NCI-H69 (cell line): ENCODE data around the gene MAGI2.

Experiments used
- DNase-seq: peaks from one replicate; lab custom pipeline; 2025; lab: John Stamatoyannopoulos, UW

The MAGI2 gene

DNA sequence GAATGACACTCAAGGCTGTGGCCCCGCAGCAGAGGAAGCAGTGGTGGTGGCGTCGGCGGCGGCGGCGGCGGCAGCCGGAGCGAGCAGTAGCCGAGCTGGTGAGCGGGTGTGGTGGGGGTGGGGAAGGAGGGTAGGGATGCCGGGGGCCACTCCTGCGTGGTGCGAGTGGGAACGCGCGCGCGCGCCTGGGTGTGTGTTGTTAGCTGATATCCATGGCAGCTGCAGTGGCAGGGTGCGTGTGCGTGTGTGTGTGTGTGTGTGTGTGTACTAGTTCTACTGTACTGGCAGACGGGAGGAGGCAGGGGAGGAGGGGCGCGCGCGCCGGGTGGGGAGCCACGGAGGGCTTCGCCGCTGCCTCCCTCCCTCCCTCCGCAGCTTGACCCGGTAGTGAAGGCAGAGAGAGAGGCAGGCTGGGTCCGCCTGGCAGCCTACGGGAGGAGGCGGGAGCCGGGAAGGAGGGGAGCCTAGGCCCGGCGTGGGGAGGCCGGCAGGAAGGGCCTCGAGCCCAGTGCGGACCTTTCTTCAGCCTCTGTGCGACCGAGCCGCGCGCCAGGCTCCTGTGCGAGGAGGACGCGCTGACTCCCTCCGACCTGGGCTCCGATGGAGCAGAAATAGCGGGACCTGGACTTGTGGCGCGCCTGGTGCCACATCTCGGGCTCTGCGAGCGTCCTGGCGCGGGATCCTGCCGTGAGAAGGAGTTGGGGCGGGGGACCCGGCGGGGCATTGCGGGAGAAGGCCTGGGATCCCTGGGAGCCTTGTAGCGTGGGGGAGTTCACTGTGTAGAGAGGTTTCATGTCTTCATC lies at the start of gene MAGI2:
MAGI2 (minus strand) TSS at position 110 of the 803 bp plus-strand sequence. CDS start 347 bp downstream, outside the sequence.
- peak; percentile 86 for DNase-seq

DNA sequence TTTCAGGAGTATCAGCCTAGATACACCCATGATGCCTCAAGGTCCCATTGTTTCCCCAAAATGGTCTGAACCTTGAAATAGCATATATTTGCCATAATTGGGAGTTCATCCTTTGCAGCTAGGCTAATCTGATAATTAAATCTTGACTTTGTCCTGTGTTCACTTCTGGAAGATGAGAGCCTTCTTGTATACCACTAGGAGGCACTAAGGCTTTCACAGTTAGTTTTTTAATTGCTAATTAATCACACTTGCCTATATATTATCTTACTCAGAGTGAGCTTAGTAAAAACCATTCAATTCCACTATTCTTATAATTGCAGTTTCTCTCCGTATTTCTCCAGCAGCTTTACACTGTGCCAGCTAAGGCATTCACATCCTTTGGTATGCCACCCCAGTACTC lies 48.7 kb upstream of the MAGI2 start:
- peak; percentile 29 for DNase-seq

DNA sequence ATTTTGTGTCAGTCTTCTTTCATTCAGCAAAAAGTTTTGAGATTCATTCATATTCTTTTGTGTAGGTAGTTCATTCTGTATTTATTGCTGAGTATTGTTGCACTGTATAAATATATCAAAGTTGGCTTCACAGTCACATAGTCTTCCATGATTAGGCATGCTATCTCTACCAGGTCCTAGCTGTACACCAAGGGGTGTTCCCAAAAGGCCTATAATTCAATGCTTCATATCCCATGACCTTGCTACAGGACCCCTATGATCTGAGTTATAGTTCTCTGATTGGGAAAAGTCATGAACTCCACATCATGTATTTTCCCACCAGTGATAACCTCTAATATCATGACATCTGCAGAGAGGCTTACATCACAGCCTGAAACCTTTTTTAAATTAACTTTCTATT lies 47.3 kb upstream of the MAGI2 start:
- no peak for DNase-seq

DNA sequence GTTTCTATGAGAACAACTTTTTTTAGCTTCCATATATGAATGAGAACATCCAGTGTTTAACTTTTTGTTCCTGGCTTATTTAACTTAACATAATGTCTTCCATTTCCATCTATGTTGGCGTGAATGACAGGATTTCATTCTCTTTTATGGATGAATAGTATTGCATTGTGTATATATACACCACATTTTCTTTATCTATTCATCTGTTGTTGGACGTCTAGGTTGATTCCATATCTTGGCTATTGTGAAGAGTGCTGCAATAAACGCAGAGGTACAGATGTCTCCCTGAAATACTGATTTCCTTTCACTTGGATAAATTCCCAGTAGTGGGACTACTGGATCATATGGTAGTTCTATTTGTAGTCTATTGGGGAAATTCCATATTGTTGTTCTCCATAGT lies 44.3 kb upstream of the MAGI2 start:
- no peak for DNase-seq

DNA sequence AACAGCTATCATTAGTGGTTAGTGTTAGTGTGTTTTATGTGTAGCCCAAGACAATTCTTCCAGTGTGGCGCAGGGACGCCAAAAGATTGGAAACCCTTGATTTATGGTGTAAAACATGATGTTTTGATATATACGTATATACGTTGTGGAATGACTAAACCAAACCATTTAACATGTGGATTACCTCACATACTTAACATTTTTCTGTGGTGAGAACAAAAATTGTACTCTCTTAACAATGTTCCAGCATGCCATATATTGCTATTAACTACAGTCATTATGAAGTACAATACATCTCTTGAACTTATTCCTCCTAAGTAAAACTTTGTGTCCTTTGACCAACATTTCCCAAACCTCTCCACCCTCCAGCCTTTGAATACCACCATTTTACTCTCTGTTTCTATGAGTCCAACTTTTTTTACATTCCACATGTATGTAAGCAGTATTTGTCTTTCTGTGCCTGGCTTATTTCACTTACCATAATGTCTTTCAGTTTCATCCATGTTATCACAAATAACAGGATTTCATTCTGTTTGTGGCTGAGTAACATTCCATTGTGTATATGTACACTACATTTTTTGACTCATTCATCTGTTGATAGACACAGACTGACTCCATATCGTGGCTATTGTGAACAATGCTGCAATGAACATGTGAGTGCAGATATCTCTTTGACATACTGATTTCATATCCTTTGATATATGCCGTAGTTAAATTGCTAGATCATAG lies 42.2 kb upstream of the MAGI2 start:
- DNase-seq, result no peak

DNA sequence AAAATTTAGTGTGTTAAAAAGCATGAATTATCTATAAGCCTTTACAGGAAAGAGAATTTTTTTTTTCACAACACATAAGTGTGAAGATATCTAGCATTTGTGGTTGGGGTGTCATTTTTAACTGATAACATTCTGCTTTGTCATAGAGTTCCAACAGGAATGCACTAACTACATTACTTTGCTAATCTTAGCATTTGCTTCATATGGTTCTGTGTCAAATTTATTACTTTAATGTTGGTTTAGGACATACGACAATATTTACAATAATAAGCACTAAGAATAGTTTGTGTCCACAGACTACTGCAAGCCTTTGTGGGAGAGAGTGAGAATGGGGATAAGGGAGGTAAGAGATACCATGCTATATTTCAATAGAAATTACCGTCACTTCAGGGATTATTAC lies 40.6 kb upstream of the MAGI2 start:
- no peak for DNase-seq

DNA sequence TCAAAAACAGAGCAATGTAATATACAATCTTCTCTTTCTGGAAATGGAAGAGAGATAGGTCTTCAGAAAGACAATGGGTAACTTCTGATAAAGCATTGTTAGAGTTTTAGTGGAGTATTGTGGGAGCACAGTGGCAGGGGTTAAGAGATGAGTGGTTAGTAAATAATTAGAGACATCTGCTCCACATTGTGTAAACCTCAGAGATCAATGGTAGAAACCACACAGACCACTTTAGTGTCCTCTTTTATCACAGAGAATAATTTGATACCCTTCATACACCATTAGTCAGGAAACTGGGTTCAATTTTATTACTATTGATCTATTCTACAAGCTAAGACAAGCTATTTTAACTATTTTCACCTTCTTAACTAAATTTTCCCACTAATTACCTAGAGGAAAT lies 35.9 kb upstream of the MAGI2 start:
- DNase-seq, result peak; percentile 8

DNA sequence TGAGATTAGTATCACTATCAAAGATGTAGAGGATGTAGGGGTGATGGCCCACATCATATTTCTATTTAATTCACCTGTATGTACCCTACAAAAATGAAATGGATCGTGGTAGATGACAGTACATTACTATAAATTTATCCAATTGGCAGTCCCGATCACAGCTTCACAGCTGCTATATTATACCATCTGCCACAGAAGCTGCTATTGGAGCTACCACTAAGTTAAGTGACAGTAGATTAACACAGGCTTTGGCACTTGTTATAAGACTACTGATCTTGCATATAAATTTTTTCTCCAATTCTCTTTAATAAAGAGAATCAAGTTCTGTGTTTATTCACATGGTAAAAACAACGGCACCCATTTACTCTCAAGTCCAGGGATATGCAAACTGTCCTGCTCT lies 24.9 kb upstream of the MAGI2 start:
- no peak for DNase-seq

DNA sequence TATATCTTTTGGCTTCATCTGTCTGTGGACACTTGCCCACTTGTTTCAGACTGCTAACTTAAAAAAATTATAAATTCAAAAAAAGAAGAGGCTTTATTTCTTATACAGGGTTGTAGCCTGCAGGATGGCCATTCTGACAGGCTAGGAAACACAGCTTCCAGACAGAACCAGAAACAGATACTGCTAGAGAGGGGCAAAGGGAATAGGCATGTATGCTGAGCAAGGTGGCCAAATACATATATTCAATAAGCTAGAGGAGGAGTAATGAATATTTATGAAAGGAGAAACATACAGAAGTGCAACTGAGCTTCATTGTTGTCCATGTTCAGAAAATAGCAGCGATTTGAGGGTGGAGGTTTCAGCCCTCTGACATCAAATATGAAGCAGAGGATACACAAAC lies 22.0 kb upstream of the MAGI2 start:
- no peak for DNase-seq

DNA sequence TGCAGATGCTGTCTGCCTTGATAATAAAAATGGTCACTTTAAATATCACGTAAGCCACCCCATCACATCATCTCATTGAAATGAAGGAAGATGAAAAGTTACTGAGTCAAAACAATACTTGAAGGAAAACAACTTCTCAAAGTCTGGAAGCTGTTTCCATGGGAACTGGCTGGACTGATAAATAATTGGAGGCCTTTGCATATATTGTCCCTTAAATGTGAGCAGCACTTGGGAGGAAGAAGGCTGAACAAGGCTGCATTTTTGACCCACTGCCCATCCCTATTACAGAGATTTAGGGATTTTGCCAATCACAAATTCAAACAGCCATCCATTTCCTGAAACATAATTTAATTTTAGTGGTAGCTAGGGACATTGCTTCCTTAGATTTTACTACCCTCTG lies 18.2 kb upstream of the MAGI2 start:
- no peak for DNase-seq

DNA sequence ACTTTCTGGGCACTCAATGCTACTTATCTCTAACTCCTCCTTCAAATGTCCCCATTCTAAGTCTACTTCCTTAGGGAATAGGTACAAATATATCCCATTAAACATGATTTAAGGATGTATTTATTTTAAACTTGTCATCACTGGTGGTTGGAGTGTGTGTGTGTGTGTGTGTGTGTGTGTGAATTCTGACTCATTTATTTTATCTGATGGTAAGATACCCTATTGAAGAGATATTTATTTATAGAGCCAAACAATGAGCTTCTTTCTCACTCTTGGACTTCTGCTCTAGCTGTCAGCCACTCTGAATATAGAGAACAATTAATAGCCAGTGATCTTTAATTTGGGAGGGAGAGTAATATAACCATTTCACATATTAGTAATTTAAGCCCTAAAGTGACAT lies 17.8 kb upstream of the MAGI2 start:
- no peak for DNase-seq

DNA sequence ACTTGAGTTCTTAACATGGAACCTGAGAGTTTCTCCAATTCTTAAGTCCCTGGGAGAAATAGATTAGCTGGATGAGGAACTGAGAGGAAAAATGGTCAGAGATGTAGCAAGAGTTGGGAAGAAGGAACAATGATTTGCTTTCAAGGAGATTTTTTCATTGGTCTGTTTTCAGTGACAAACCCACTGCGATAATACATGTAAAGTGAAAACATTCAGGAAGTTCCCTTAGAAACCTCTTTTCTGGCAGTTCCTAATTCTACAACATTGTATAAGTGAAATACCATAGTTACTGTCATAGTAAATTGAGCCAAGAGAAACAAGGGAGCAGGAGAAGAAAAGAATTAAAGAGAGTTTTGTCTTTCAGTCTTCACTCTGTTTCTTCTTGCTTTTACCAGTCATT lies 12.1 kb upstream of the MAGI2 start:
- no peak for DNase-seq

DNA sequence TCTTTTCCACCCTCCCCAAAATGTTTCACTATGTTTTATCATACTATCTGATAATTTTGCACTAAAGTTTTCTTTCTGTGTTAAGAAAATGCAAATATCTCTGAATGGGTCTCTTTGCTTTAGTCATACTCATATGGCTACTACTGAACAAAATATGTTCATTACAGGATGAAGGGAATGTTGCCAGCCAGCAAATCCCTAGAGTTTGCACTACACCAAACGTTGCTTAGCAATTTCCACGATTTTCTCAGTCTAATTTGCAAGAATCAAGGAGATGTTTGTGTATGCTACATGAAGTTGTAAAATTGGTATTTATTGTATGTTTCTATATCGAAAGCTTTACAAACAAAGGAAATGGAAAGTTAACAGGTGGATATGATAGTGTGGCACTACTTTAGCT lies 10.6 kb upstream of the MAGI2 start:
- DNase-seq, result no peak

DNA sequence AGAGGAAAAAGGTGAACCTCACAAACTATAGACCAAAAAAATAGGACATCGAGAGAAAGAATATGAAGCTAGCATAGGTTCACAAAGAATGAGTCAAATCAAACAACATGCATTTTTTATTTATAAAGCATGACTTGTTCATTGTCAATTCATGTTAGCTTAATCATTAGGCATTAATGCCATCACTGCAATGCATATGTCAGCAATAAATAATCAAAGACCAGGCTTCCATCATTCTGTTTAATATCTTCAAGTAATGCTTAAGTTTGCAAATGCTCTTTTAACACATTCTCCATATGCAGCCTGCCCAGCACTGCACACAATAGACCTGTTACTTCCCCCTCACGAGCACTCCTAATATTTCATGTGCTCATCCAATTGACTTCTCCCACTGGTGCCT lies 8.9 kb upstream of the MAGI2 start:
- no peak for DNase-seq

DNA sequence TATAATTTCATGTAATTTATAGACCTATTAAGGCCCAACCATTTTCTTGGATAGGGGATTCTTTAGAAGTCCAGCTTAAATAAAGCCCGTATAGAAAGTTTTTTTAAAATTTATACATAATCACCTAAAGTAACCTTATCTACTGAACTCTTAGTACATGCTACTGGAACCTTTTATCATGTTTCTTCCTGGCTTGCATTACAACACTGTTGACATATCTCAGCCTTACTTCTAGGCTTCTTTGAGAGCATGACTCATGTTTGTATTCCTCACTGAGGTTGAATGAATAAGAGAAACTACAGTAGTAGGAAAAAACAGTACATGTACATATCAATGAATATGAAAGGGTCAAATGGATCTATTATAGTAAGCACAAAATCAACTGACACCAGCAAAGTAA lies 8.2 kb upstream of the MAGI2 start:
- DNase-seq, result no peak

DNA sequence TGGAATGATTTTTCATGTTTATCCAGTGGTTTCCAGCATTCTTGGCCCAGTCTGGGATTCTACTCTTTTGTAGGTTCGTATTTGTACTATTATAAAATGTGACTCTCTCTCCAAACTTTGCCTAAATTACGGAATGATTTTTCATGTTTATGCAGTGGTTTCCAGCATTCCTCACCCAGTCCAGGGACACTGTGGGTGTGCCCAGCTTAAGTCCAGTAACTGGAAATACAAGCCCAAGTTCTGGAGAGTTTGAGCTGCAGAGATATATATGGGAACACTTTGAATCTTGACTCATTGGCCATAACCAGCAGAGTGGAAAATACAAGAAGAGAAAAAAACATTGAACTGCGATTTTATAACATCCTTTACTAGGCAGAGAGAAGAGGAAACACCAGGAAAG lies 5.9 kb upstream of the MAGI2 start:
- no peak for DNase-seq

DNA sequence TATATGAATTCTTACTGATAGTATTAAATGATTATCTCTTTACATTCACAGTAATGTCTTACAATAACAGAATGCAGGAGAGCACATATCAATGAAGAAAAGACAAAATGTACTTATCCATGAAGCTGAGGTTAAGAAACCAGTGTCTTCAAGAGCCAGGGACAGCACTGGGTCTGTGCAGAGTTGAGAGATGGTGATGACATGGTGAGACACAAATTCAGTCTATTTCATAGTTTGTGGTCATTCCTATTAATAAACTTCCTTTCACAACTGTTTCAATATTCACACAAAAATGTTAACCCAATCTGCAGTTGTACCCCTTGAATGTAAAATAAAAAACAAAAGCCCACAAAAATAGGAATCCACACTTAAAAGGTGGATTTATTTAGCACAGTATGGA lies 5.3 kb upstream of the MAGI2 start:
- no peak for DNase-seq

DNA sequence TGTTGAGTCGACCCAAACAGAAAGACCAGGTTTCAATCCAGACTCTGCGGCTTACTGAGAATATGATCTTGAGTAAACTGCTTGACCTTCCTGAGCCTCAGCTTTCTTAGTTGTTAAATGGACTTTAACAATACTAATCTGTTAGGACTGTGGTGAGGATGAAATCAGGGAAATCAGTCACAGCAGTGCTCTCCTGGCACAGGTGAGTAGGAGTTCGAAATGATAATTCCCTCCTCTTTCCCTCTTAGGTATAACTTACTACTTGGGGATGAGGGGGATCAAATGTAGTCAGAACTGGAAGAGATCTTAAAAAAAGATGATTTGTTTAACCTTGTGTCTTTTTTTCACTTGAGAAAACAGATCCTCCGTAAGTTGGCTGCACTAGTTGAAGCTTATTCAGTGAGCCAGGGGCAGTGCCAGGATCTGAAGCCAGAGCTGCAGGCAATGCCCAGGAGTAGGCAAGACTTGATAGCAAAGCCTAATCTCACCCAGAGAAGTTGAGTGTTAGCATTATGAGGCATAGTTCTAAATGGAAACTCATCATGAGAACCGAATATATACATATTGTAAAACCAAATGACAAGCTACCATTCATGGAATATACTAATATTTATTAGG lies 1.8 kb upstream of the MAGI2 start:
- no peak for DNase-seq

DNA sequence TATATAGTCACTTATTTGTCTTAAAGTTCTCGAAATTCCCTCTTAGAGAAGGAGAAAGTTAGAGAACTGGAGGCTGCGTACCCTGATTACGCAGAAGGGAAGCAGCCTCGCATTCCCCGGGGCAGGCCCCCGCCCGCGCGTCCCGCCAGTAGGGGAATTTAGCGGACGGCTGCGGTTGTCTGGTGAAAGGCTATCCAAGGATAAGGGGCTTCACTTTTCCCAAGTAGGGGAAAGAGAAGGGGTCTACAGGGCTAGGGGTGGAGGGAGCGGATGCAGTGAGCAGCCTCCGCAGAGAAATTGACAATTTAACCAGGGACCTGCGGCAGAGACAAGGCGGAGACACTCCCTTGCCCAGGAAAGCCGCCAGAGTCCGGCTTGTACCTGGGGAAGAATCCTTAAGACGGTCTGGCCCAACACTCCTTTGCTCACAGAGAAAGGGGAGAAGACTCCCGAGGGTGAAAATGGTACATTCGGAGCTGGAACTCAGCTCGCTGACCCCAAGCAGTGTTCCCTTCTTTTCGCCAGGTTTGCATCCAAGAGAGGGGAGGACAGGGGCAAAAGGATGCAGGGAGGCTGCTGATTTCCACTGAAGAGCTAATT lies 994 bp upstream of the MAGI2 start:
- DNase-seq, result peak; percentile 47

DNA sequence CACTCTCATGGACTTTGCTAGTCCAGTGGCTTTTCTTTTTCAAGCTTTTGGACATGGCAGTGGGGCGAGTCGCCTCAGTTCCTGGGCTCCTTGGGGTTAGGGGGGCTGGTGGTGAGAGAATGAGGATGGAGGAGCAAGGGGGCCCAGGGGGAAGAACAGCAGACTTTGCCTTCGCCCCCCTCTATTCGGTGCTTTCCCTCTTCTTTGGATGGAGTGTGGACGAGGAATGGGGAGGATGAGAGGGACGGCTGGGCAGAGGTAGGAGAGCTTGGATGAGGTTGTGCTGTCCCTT lies 255 bp downstream of the MAGI2 start:
- DNase-seq, result no peak

DNA sequence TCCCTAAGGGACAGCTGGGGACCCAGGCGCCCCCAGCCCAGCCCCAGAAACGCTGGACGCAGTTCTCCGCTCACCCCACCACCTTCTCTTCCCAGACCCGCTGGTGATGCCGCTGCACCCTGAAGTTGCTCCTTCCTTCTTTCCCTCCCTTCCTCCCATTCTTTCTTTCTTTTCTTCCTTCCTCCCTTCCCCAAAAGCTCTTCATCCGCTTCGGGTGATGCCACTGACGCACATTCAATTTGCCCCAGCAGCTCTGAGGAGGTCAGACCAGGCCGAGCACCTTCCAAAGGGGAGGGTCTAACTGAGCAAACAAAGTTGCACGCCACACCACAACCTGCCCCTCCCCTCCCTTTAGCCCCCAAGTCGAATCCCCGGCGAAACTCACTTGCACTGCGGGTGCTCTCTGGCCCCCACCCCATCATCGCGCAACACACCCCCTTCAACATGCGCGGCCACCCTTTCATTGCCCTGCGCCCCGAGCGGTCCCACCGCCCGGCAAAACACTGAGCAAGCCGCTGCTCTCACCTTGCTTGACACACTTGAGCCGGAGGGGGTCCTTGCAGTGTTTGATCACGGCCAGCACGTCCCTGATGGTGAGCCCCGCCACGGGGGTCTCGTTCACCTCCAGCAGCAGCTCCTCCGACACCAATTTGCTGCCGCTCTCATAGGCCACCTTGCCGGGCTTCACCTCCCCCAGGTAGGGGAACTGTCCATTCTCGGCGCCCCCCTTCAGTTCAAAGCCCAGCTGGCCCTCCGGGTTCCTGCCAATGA lies 787 bp downstream of the MAGI2 start:
- peak; percentile 69 for DNase-seq

DNA sequence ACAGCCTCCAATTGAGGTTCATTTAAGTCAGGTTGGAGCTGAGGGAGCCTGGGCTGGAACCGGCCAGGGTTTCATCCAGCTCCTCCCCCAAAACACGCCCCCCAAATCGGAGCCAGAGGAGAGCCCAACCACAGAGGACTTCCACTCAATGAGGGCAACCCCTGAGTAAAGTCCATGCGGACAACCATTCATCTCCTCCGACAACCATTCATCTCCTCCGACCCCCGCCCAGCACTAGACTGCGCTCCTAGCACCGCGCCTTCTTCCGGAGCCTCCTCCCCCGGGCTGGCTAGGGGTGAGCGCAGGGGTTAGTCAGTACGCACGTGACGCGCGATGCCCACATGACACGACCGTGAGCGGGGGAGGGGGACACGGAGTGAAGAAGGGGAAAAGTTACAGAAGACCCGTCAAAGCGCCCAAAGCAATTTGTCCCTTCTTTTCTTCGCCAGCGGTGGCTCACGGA lies 1.4 kb downstream of the MAGI2 start:
- peak; percentile 86 for DNase-seq
